Measurements from ENCODE around the gene KLHL24.

- TF ChIP-seq EZH2 (IDR thresholded peaks at IDR 0.05; ENCODE audit: low read depth): no peak
- no peak for TF ChIP-seq CTCF (conservative IDR thresholded peaks at IDR 0.05)
These were observed 48.9 kb upstream of the KLHL24 start for GRCh38 chr3:183586477-183586876.
